ENCODE results near the gene GRM7. TPM values are rescaled to one million over a fixed set of nuclear protein-coding genes. Genes with fewer than 3 reads are reported as not detected.

GRM7 gene
- total RNA-seq, 1 experiment from 2014 or later, result not detected

GRCh38 chr3:6878731-6879130 is 17.8 kb downstream of the GRM7 start:
- H3K27ac ChIP-seq (ENCODE audit: low read depth, low read length, poor library complexity, severe bottlenecking), result no peak overlapping the region
- TF ChIP-seq EZH2 (IDR thresholded peaks at IDR 0.05; ENCODE audit: borderline replicate concordance, low read depth, low read length, poor library complexity, severe bottlenecking), result no peak
- TF ChIP-seq, protein P1, sequence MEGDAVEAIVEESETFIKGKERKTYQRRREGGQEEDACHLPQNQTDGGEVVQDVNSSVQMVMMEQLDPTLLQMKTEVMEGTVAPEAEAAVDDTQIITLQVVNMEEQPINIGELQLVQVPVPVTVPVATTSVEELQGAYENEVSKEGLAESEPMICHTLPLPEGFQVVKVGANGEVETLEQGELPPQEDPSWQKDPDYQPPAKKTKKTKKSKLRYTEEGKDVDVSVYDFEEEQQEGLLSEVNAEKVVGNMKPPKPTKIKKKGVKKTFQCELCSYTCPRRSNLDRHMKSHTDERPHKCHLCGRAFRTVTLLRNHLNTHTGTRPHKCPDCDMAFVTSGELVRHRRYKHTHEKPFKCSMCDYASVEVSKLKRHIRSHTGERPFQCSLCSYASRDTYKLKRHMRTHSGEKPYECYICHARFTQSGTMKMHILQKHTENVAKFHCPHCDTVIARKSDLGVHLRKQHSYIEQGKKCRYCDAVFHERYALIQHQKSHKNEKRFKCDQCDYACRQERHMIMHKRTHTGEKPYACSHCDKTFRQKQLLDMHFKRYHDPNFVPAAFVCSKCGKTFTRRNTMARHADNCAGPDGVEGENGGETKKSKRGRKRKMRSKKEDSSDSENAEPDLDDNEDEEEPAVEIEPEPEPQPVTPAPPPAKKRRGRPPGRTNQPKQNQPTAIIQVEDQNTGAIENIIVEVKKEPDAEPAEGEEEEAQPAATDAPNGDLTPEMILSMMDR (conservative IDR thresholded peaks at IDR 0.05; ENCODE audit: low read depth, low read length), result no peak
- BruUV-seq (replicated peaks), result no TSS peak
- H3K4me3 ChIP-seq (ENCODE audit: low read depth, low read length, poor library complexity, severe bottlenecking), result no peak overlapping the region
- no peaks in the 10 kb centered on the region for H3K9me3 ChIP-seq (ENCODE audit: low read depth, low read length, poor library complexity, severe bottlenecking)
- no peaks in the 10 kb centered on the region for H3K27me3 ChIP-seq (replicated peaks; ENCODE audit: insufficient read depth, low read depth, low read length, poor library complexity)
- ChIA-PET POLR2A (ENCODE audit: low non-redundant PET) (no interaction called here), CTCF (no interaction called here)
- intact Hi-C loops (cut with micrococcal nuclease; ENCODE audit: unreplicated experiment), result no loop called here
- H3K4me1 ChIP-seq (ENCODE audit: insufficient read depth, low read length, poor library complexity, severe bottlenecking), result no peaks in the 10 kb centered on the region
- no peaks in the 10 kb centered on the region for H3K36me3 ChIP-seq (ENCODE audit: insufficient read depth, low read length, poor library complexity, severe bottlenecking)
- no peak for DNase-seq (ENCODE audit: low spot score)

GRCh38 chr3:6912240-6912639 is 51.3 kb downstream of the GRM7 start:
- DNase-seq (ENCODE audit: low spot score), result no peak
- ChIA-PET POLR2A (ENCODE audit: low non-redundant PET) (no interaction called here), CTCF (no interaction called here)
- H3K9me3 ChIP-seq (ENCODE audit: low read depth, low read length, poor library complexity, severe bottlenecking), result no peaks in the 10 kb centered on the region
- H3K4me3 ChIP-seq (ENCODE audit: low read depth, low read length, poor library complexity, severe bottlenecking), result no peak overlapping the region
- BruUV-seq (replicated peaks), result no TSS peak
- no peaks in the 10 kb centered on the region for H3K4me1 ChIP-seq (ENCODE audit: insufficient read depth, low read length, poor library complexity, severe bottlenecking)
- H3K27ac ChIP-seq (ENCODE audit: low read depth, low read length, poor library complexity, severe bottlenecking), result no peak overlapping the region
- H3K27me3 ChIP-seq (replicated peaks; ENCODE audit: insufficient read depth, low read depth, low read length, poor library complexity), result no peaks in the 10 kb centered on the region
- no peak for TF ChIP-seq EZH2 (IDR thresholded peaks at IDR 0.05; ENCODE audit: borderline replicate concordance, low read depth, low read length, poor library complexity, severe bottlenecking)
- TF ChIP-seq, protein P1 (conservative IDR thresholded peaks at IDR 0.05; ENCODE audit: low read depth, low read length), result no peak
- intact Hi-C loops (cut with micrococcal nuclease; ENCODE audit: unreplicated experiment), result no loop called here
- no peaks in the 10 kb centered on the region for H3K36me3 ChIP-seq (ENCODE audit: insufficient read depth, low read length, poor library complexity, severe bottlenecking)

DNA sequence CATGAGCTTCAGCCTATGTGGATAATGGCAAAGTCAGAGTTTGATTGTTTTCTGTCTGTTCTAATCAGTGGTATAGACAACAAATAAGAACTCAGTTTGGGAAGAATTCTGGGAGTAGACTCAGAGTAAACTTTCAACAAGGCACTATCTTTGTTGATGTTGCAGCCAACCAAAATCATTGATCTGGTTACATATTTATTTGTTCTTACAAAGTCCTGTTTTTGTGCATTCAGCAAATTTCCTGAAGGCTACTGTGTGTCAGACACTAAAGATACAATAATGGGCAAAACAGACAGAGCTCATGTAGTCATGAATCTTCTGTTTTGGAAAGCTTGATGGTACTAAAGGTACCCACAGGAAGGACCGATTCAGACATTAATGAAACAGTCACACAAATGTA is 55.0 kb downstream of the GRM7 start:
- Histone ChIP-seq H3K4me3 (ENCODE audit: low read depth, low read length, poor library complexity, severe bottlenecking) (no peak overlapping the region), H3K27me3 (replicated peaks; ENCODE audit: insufficient read depth, low read depth, low read length, poor library complexity) (no peaks in the 10 kb centered on the region), H3K4me1 (ENCODE audit: insufficient read depth, low read length, poor library complexity, severe bottlenecking) (no peaks in the 10 kb centered on the region), H3K27ac (ENCODE audit: low read depth, low read length, poor library complexity, severe bottlenecking) (no peak overlapping the region), H3K36me3 (ENCODE audit: insufficient read depth, low read length, poor library complexity, severe bottlenecking) (no peaks in the 10 kb centered on the region), H3K9me3 (ENCODE audit: low read depth, low read length, poor library complexity, severe bottlenecking) (no peaks in the 10 kb centered on the region)
- intact Hi-C loops (cut with micrococcal nuclease; ENCODE audit: unreplicated experiment), result no loop called here
- ChIA-PET POLR2A (ENCODE audit: low non-redundant PET) (no interaction called here), CTCF (no interaction called here)
- TF ChIP-seq, protein P1 (conservative IDR thresholded peaks at IDR 0.05; ENCODE audit: low read depth, low read length), result no peak
- TF ChIP-seq EZH2 (IDR thresholded peaks at IDR 0.05; ENCODE audit: borderline replicate concordance, low read depth, low read length, poor library complexity, severe bottlenecking), result no peak
- DNase-seq (ENCODE audit: low spot score), result no peak
- no TSS peak for BruUV-seq (replicated peaks)

Data from A673 (cell line).